Spleen (tissue), 11 donors: ENCODE results near the gene TTLL5. TPM values are rescaled to one million over a fixed set of nuclear protein-coding genes. Genes with fewer than 3 reads are reported as not detected.

ENCODE experiments used
- DNase-seq: peaks from one replicate; pipeline ENCODE4 v3.0.0-alpha.2; 2020
- H3K27ac ChIP-seq, 8 donors: fragments of 200-600 bp; sonication (generic) in 7 of 8; 1 replicate in 4 of 8; 2 replicates in 4 of 8; pipeline versions ENCODE4 v1.5.0 to v1.8.0; 2016 to 2021; ENCODE audit warnings: inconsistent platforms in 4 of 8, mild to moderate bottlenecking in 4 of 8, moderate library complexity in 1 of 8
- H3K27me3 ChIP-seq, 7 donors: fragments of 200-600 bp; sonication (generic) in 6 of 7; replicated peaks in 1 of 7; 1 replicate in 4 of 7; 2 replicates in 3 of 7; pipeline versions ENCODE4 v1.5.0 to v1.8.0; 2016 to 2021; ENCODE audit warnings: inconsistent platforms in 3 of 7, mild to moderate bottlenecking in 1 of 7
- H3K36me3 ChIP-seq, 6 donors: fragments of 200-600 bp; sonication (generic) in 5 of 6; 1 replicate in 4 of 6; 2 replicates in 2 of 6; pipeline versions ENCODE4 v1.5.0 to v1.8.0; 2016 to 2021; ENCODE audit warnings: inconsistent platforms in 2 of 6
- H3K4me1 ChIP-seq, 6 donors: fragments of 200-600 bp; sonication (generic) in 5 of 6; 1 replicate in 3 of 6; 2 replicates in 3 of 6; pipeline versions ENCODE4 v1.5.0 to v1.8.0; 2016 to 2021; ENCODE audit warnings: inconsistent platforms in 3 of 6
- H3K4me3 ChIP-seq, 8 donors: fragments of 200-600 bp; sonication (generic) in 7 of 8; 1 replicate in 4 of 8; 2 replicates in 4 of 8; pipeline versions ENCODE4 v1.5.0 to v1.8.0; 2016 to 2021; ENCODE audit warnings: inconsistent platforms in 4 of 8, mild to moderate bottlenecking in 4 of 8, moderate library complexity in 2 of 8
- H3K9me3 ChIP-seq, 8 donors: fragments of 200-600 bp; sonication (generic) in 7 of 8; 1 replicate in 4 of 8; 2 replicates in 4 of 8; pipeline versions ENCODE4 v1.5.0 to v1.8.0; 2016 to 2021; ENCODE audit warnings: inconsistent platforms in 4 of 8
- CTCF ChIP-seq, 11 experiments: fragments of 200-600 bp in 7 of 11; fragments of 450-650 bp in 4 of 11; sonication (generic) in 4 of 11; IDR thresholded peaks in 8 of 11; conservative IDR thresholded peaks in 3 of 11; 1 replicate in 7 of 11; 2 replicates in 4 of 11; pipeline versions ENCODE4 v1.4.0 to v1.8.0; 2016 to 2021; ENCODE audit warnings: antibody characterized with exemption in 11 of 11, inconsistent platforms in 4 of 11, mild to moderate bottlenecking in 1 of 11
- POLR2A ChIP-seq, 3 donors: fragments of 450-650 bp; IDR thresholded peaks; one replicate each; pipeline ENCODE4 v1.5.1; 2017; ENCODE audit warnings: antibody characterized with exemption in 3 of 3, mild to moderate bottlenecking in 1 of 3
- POLR2AphosphoS5 ChIP-seq, 3 donors: sonication (generic); formaldehyde crosslinking; IDR thresholded peaks; one replicate each; pipeline ENCODE4 v1.5.1; 2017; ENCODE audit warnings: antibody characterized with exemption in 3 of 3
- WGBS, 5 donors: extraction: QIAGEN DNeasy Blood & Tissue Kit in 3 of 5; methylation state at CpG; one replicate each; pipeline versions ENCODE4 v1.1.5 to v1.1.7; 2013 to 2018; 5-methylcytosine and 5-hydroxymethylcytosine counted together
- intact Hi-C: fragments of 100-400 bp; cut with DNase I; formaldehyde crosslinking; loops from one replicate; pipeline ENCODE4 v1.15.0; 2023; ENCODE audit warnings: low total_unique reads
- polyA plus RNA-seq, 3 donors: library from polyadenylated mRNA; stranded (reverse); fragments of 200-250 nt; gene quantifications; one replicate each; pipeline ENCODE4 v1.2.1, GENCODE V29; 2013
- total RNA-seq, 7 donors: library from RNA; depleted of rRNA in 3 of 7; stranded (reverse); fragments of >200 nt in 3 of 7; fragmentation: NEBNext Ultra II Directional in 4 of 7; extraction: Animal tissue kit (Norgen Biotek cat#: 25700) in 4 of 7; gene quantifications; one replicate each; pipeline versions ENCODE4 v1.1.0 to v1.2.1, GENCODE V29; 2016 to 2021
- donor health status: healthy with polysubstance abuse.
- donor health status: DM: no; HTN: no; CAD: no; lungs with moderate emphysema.
- donor health status: DM: no; HTN: no; CAD: no.
- donor health status: Bipolar disorder and iron deficiency.
- donor health status: healthy.
- donor health status: DM: no; HTN: no; CAD: no.
- donor health status: DM: yes; HTN: yes; CAD: no.

The TTLL5 gene
- total and polyA plus RNA-seq, 10 donors = 4.5 to 44.1 (median 31.6) TPM

GRCh38 chr14:75672605-75673192 lies 11.7 kb downstream of the TTLL5 start:
- Histone ChIP-seq H3K9me3 (peaks cover 0 to 11% (median 7%) of the 10 kb centered on the region in 8 donors), H3K4me1 (no peaks in the 10 kb centered on the region), H3K36me3 (peaks cover 0 to 62% (median 18%) of the 10 kb centered on the region in 6 donors), H3K27me3 (no peaks in the 10 kb centered on the region), H3K27ac (no peak overlapping the region), H3K4me3 (no peak overlapping the region)
- DNase-seq = no peak
- 69 to 80% (median 79%) methylated on average over 1 of the region's 1 CpG for WGBS, 5 donors
- intact Hi-C loops = no loop called here
- no peak for TF ChIP-seq POLR2AphosphoS5 (IDR thresholded peaks at IDR 0.05)
- TF ChIP-seq CTCF (IDR thresholded peaks at IDR 0.05 in 8 of 11, conservative IDR thresholded peaks at IDR 0.05 in 3 of 11) = no peak
- no peak for TF ChIP-seq POLR2A (IDR thresholded peaks at IDR 0.05)

- no peak for DNase-seq
- no peak overlapping the region for H3K4me3 ChIP-seq
- TF ChIP-seq POLR2A (IDR thresholded peaks at IDR 0.05) = no peak
- no peak overlapping the region for H3K27ac ChIP-seq
- H3K4me1 ChIP-seq = no peaks in the 10 kb centered on the region
- no peaks in the 10 kb centered on the region for H3K27me3 ChIP-seq
- peaks cover 0 to 11% (median 7%) of the 10 kb centered on the region in 8 donors for H3K9me3 ChIP-seq
- intact Hi-C loops = no loop called here
- H3K36me3 ChIP-seq = peaks cover 0 to 66% (median 18%) of the 10 kb centered on the region in 6 donors
- WGBS, 5 donors = 81 to 87% (median 82%) methylated on average over 4 of the region's 4 CpGs
Observed at GRCh38 chr14:75673345-75674035, 12.4 kb downstream of the TTLL5 start.

- H3K27me3 ChIP-seq = no peaks in the 10 kb centered on the region
- peaks cover 0 to 47% (median 4%) of the 10 kb centered on the region in 6 donors for H3K36me3 ChIP-seq
- DNase-seq = no peak
- no peaks in the 10 kb centered on the region for H3K4me1 ChIP-seq
- no peak overlapping the region for H3K4me3 ChIP-seq
- TF ChIP-seq POLR2A (IDR thresholded peaks at IDR 0.05) (no peak), POLR2AphosphoS5 (IDR thresholded peaks at IDR 0.05) (no peak), CTCF (IDR thresholded peaks at IDR 0.05 in 8 of 11, conservative IDR thresholded peaks at IDR 0.05 in 3 of 11) (no peak)
- H3K9me3 ChIP-seq = peaks cover 0 to 11% (median 7%) of the 10 kb centered on the region in 8 donors
- intact Hi-C loops = no loop called here
- 71 to 82% (median 80%) methylated on average over 2 of the region's 2 CpGs for WGBS, 5 donors
- no peak overlapping the region for H3K27ac ChIP-seq
Observed at GRCh38 chr14:75675265-75675960, 14.4 kb downstream of the TTLL5 start.

GRCh38 chr14:75685910-75686309 lies 24.9 kb downstream of the TTLL5 start:
- TF ChIP-seq CTCF (IDR thresholded peaks at IDR 0.05 in 8 of 11, conservative IDR thresholded peaks at IDR 0.05 in 3 of 11) (no peak), POLR2A (IDR thresholded peaks at IDR 0.05) (no peak), POLR2AphosphoS5 (IDR thresholded peaks at IDR 0.05) (no peak)
- no peaks in the 10 kb centered on the region for H3K27me3 ChIP-seq
- no peak overlapping the region for H3K27ac ChIP-seq
- DNase-seq = no peak
- intact Hi-C loops = no loop called here
- H3K9me3 ChIP-seq = no peaks in the 10 kb centered on the region
- peaks cover 0 to 81% (median 32%) of the 10 kb centered on the region in 6 donors for H3K36me3 ChIP-seq
- no peaks in the 10 kb centered on the region for H3K4me1 ChIP-seq
- WGBS, 5 donors = 89 to 94% (median 92%) methylated on average over 2 of the region's 2 CpGs
- no peak overlapping the region for H3K4me3 ChIP-seq
